Trophoblast cell (in vitro differentiated cells and primary cell): ENCODE results near the gene H2AZ2.

Experiments used
- DNase-seq, 2 donors: peaks; one replicate each; pipeline ENCODE4 v3.0.0-alpha.2; 2016
- H2AFZ ChIP-seq: 2 replicates; pipeline ENCODE4 v1.6.1; 2013; ENCODE audit warnings: low read length, moderate library complexity, mild to moderate bottlenecking; ENCODE audit not compliant: insufficient read depth, poor library complexity
- H2AK5ac ChIP-seq: 2 replicates; pipeline ENCODE4 v1.6.1; 2013; ENCODE audit warnings: mild to moderate bottlenecking, low read length
- H2BK120ac ChIP-seq: 2 replicates; pipeline ENCODE4 v1.6.1; 2013; ENCODE audit warnings: low read length, mild to moderate bottlenecking, moderate library complexity; ENCODE audit not compliant: insufficient read depth, poor library complexity
- H2BK12ac ChIP-seq: 2 replicates; pipeline ENCODE4 v1.6.1; 2013; ENCODE audit warnings: mild to moderate bottlenecking, low read length, moderate library complexity
- H2BK5ac ChIP-seq: 2 replicates; pipeline ENCODE4 v1.6.1; 2013; ENCODE audit warnings: low read length, low read depth, moderate library complexity, mild to moderate bottlenecking; ENCODE audit not compliant: poor library complexity
- H3K14ac ChIP-seq: 2 replicates; pipeline ENCODE4 v1.6.1; 2013; ENCODE audit warnings: mild to moderate bottlenecking, low read length
- H3K18ac ChIP-seq: 2 replicates; pipeline ENCODE4 v1.6.1; 2013; ENCODE audit warnings: mild to moderate bottlenecking, low read length
- H3K23ac ChIP-seq: 2 replicates; pipeline ENCODE4 v1.6.1; 2013; ENCODE audit warnings: low read length
- H3K27ac ChIP-seq: 2 replicates; pipeline ENCODE4 v1.5.1; 2013; ENCODE audit warnings: low read depth, mild to moderate bottlenecking, inconsistent platforms, low read length, moderate library complexity
- H3K27me3 ChIP-seq: 2 replicates; pipeline ENCODE4 v1.6.1; 2013; ENCODE audit warnings: inconsistent platforms, mild to moderate bottlenecking, low read length, moderate library complexity; ENCODE audit not compliant: insufficient read depth
- H3K36me3 ChIP-seq, 2 experiments: 1 replicate in 1 of 2; 2 replicates in 1 of 2; pipeline ENCODE4 v1.6.1; 2013; ENCODE audit warnings: low read length in 2 of 2, mild to moderate bottlenecking in 2 of 2, moderate library complexity in 1 of 2; ENCODE audit not compliant: insufficient read depth in 2 of 2, control insufficient read depth in 1 of 2
- H3K4ac ChIP-seq: 2 replicates; pipeline ENCODE4 v1.6.1; 2013; ENCODE audit warnings: low read depth, mild to moderate bottlenecking, low read length, moderate library complexity
- H3K4me1 ChIP-seq, 2 experiments: 1 replicate in 1 of 2; 2 replicates in 1 of 2; pipeline ENCODE4 v1.6.1; 2013; ENCODE audit warnings: low read length in 2 of 2, mild to moderate bottlenecking in 2 of 2, moderate library complexity in 1 of 2; ENCODE audit not compliant: insufficient read depth in 2 of 2, control insufficient read depth in 1 of 2
- H3K4me2 ChIP-seq: 2 replicates; pipeline ENCODE4 v1.6.1; 2013; ENCODE audit warnings: inconsistent platforms, mild to moderate bottlenecking, low read length, moderate library complexity
- H3K4me3 ChIP-seq: 2 replicates; pipeline ENCODE4 v1.5.1; 2013; ENCODE audit warnings: mild to moderate bottlenecking, low read depth, low read length, inconsistent platforms
- H3K79me1 ChIP-seq: one replicate; pipeline ENCODE4 v1.6.1; 2013; ENCODE audit warnings: low read length
- H3K79me2 ChIP-seq: 2 replicates; pipeline ENCODE4 v1.6.1; 2013; ENCODE audit warnings: low read length, mild to moderate bottlenecking; ENCODE audit not compliant: control insufficient read depth, insufficient read depth, poor library complexity
- H3K9ac ChIP-seq: 2 replicates; pipeline ENCODE4 v1.6.1; 2013; ENCODE audit warnings: mild to moderate bottlenecking, low read length
- H3K9me3 ChIP-seq: 2 replicates; pipeline ENCODE4 v1.6.1; 2013; ENCODE audit warnings: low read depth, mild to moderate bottlenecking, control low read depth, inconsistent platforms, low read length; ENCODE audit not compliant: insufficient read depth
- H4K12ac ChIP-seq: 2 replicates; pipeline ENCODE4 v1.6.1; 2013; ENCODE audit warnings: low read depth, mild to moderate bottlenecking, low read length, moderate library complexity
- H4K8ac ChIP-seq: 2 replicates; pipeline ENCODE4 v1.6.1; 2013; ENCODE audit warnings: low read depth, mild to moderate bottlenecking, low read length, moderate library complexity
- H4K91ac ChIP-seq: one replicate; pipeline ENCODE4 v1.6.1; 2013; ENCODE audit warnings: low read depth, mild to moderate bottlenecking, low read length, moderate library complexity
- WGBS: extraction: QIAGEN DNeasy Blood & Tissue Kit; methylation state at CpG from one replicate; pipeline ENCODE4 v1.1.7; 2013; ENCODE audit warnings: missing lambda C conversion rate; ENCODE audit not compliant: insufficient read length, insufficient coverage; ENCODE audit errors: extremely low coverage; 5-methylcytosine and 5-hydroxymethylcytosine counted together

H2AZ2 gene

DNA sequence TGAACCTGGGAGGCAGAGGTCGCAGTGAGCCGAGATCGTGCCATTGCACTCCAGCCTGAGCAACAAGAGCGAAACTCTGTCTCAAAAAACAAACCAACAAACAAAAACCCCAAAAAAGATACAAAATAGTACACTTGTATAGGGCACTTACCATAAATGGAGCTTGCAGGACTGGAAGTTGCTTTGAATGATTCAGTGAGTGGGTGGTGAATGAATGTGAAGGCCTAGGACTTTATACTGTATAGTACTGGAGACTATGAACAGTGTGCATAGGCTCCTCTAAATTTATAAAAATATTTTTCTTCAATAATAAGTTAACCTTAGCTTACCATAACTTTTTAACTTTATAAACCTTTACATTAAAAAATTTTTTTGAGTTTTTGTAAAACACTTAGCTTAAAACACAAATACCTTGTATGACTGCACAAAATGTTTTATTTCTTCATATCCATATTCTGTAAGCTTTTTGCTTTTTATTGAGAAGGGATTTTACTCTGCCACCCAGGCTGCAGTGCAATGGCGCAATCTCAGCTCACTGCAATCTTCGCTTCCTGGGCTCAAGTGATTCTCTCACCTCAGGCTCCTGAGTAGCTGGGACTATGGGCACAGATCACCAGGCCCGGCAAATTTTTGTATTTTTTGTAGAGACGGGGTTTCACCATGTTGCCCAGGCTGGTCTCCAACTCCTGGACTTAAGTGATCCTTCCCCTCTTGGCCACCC is 6.9 kb upstream of the H2AZ2 start:
- Histone ChIP-seq H3K36me3 (no peaks in the 10 kb centered on the region), H3K79me2 (no peaks in the 10 kb centered on the region), H2BK5ac (no peak overlapping the region), H3K27me3 (no peaks in the 10 kb centered on the region), H3K4ac (no peak overlapping the region), H3K9ac (no peak overlapping the region), H3K23ac (no peak overlapping the region), H3K18ac (no peak overlapping the region), H3K9me3 (no peaks in the 10 kb centered on the region), H3K4me2 (no peak overlapping the region), H2BK120ac (no peak overlapping the region), H2AFZ (no peak overlapping the region), H3K4me1 (no peaks in the 10 kb centered on the region), H3K27ac (no peak overlapping the region), H3K79me1 (no peaks in the 10 kb centered on the region), H2AK5ac (no peak overlapping the region), H4K91ac (no peak overlapping the region), H2BK12ac (no peak overlapping the region), H4K8ac (no peak overlapping the region), H3K4me3 (no peak overlapping the region), H4K12ac (no peak overlapping the region), H3K14ac (no peak overlapping the region)
- no peak for DNase-seq
- WGBS: no CpG with 5 or more reads among the region's 8 CpGs

GRCh38 chr7:44853391-44853790 is 5.5 kb upstream of the H2AZ2 start:
- Histone ChIP-seq H2BK12ac (no peak overlapping the region), H3K9ac (no peak overlapping the region), H3K36me3 (no peaks in the 10 kb centered on the region), H3K27ac (no peak overlapping the region), H2BK5ac (no peak overlapping the region), H3K14ac (no peak overlapping the region), H4K91ac (no peak overlapping the region), H3K79me1 (peaks cover 3% of the 10 kb centered on the region), H3K4me2 (no peak overlapping the region), H3K9me3 (no peaks in the 10 kb centered on the region), H2BK120ac (no peak overlapping the region), H3K23ac (no peak overlapping the region), H3K4me1 (peaks cover 3% of the 10 kb centered on the region in 2 experiments), H3K4ac (no peak overlapping the region), H3K18ac (no peak overlapping the region), H3K27me3 (no peaks in the 10 kb centered on the region), H4K8ac (no peak overlapping the region), H3K4me3 (no peak overlapping the region), H3K79me2 (peaks cover 1% of the 10 kb centered on the region), H2AFZ (no peak overlapping the region), H2AK5ac (no peak overlapping the region), H4K12ac (no peak overlapping the region)
- WGBS: no CpG with 5 or more reads among the region's 3 CpGs
- peak; percentile 83 to 87 for DNase-seq

GRCh38 chr7:44852590-44852989 is 4.7 kb upstream of the H2AZ2 start:
- H3K18ac ChIP-seq: no peak overlapping the region
- H3K4me3 ChIP-seq: no peak overlapping the region
- no peaks in the 10 kb centered on the region for H3K9me3 ChIP-seq
- H3K79me1 ChIP-seq: peaks cover 6% of the 10 kb centered on the region
- no peak overlapping the region for H3K4me2 ChIP-seq
- no peak overlapping the region for H3K4ac ChIP-seq
- no CpG with 5 or more reads among the region's 3 CpGs for WGBS
- no peak overlapping the region for H3K23ac ChIP-seq
- H2AK5ac ChIP-seq: no peak overlapping the region
- no peak overlapping the region for H4K8ac ChIP-seq
- H3K79me2 ChIP-seq: peaks cover 2% of the 10 kb centered on the region
- no peak overlapping the region for H3K9ac ChIP-seq
- H3K14ac ChIP-seq: no peak overlapping the region
- no peaks in the 10 kb centered on the region for H3K36me3 ChIP-seq
- peak in 1 of 2 donors; percentile 80 for DNase-seq
- H3K27me3 ChIP-seq: no peaks in the 10 kb centered on the region
- H2BK120ac ChIP-seq: no peak overlapping the region
- no peak overlapping the region for H4K91ac ChIP-seq
- H2BK12ac ChIP-seq: no peak overlapping the region
- H2BK5ac ChIP-seq: no peak overlapping the region
- peaks cover 3% of the 10 kb centered on the region in 2 experiments for H3K4me1 ChIP-seq
- H3K27ac ChIP-seq: no peak overlapping the region
- H4K12ac ChIP-seq: no peak overlapping the region
- no peak overlapping the region for H2AFZ ChIP-seq

GRCh38 chr7:44849885-44850544 is 2.1 kb upstream of the H2AZ2 start:
- no peak overlapping the region for H3K9ac ChIP-seq
- no peak overlapping the region for H4K8ac ChIP-seq
- no peak overlapping the region for H3K4me3 ChIP-seq
- no peak overlapping the region for H3K4me2 ChIP-seq
- H3K4ac ChIP-seq: no peak overlapping the region
- H3K27me3 ChIP-seq: no peaks in the 10 kb centered on the region
- peaks cover 3% of the 10 kb centered on the region in 2 experiments for H3K4me1 ChIP-seq
- H2BK120ac ChIP-seq: no peak overlapping the region
- no peaks in the 10 kb centered on the region for H3K9me3 ChIP-seq
- H4K91ac ChIP-seq: no peak overlapping the region
- H3K14ac ChIP-seq: no peak overlapping the region
- H3K79me2 ChIP-seq: peaks cover 4% of the 10 kb centered on the region
- no peaks in the 10 kb centered on the region for H3K36me3 ChIP-seq
- no peak overlapping the region for H3K27ac ChIP-seq
- no peak overlapping the region for H4K12ac ChIP-seq
- H3K18ac ChIP-seq: no peak overlapping the region
- H2AK5ac ChIP-seq: no peak overlapping the region
- H2BK5ac ChIP-seq: no peak overlapping the region
- no peak overlapping the region for H2AFZ ChIP-seq
- H3K79me1 ChIP-seq: peaks cover 6% of the 10 kb centered on the region
- no peak overlapping the region for H2BK12ac ChIP-seq
- peak; percentile 80 to 91 for DNase-seq
- no peak overlapping the region for H3K23ac ChIP-seq
- WGBS: no CpG with 5 or more reads among the region's 5 CpGs
